ENCODE results near the gene E2F3.

The E2F3 gene

GRCh38 chr6:20401205-20402091 lies at the start of gene E2F3:
Gene E2F3, plus strand, starts transcription at chr6:20401879. Its CDS starts 354 bp downstream, at chr6:20402233.
- peak; percentile 100 for DNase-seq

- no peak for DNase-seq
Measured at GRCh38 chr6:20352346-20352745, 49.3 kb upstream of the E2F3 start.

- DNase-seq = no peak
Measured at GRCh38 chr6:20353134-20353533, 48.5 kb upstream of the E2F3 start.

DNA sequence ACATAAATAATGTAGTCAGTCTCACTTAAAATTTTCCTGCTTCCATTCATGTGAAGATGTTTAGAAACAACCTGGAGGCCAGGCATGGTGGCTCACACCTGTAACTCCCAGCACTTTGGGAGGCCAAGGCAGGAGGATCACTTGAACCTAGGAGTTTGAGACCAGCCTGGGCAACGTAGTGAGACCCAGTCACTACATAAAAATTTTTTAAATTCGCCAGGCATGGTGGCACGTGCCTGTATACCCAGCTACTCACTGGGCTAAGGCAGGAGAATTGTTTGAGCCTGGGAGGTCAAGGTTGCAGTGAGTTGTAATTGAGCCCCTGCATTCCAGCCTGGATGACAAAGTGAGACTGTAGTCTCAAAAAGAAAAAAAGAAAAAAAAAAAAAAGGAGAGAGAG lies 47.3 kb upstream of the E2F3 start:
- DNase-seq = no peak

GRCh38 chr6:20360471-20361119 lies 41.1 kb upstream of the E2F3 start:
- no peak for DNase-seq

DNA sequence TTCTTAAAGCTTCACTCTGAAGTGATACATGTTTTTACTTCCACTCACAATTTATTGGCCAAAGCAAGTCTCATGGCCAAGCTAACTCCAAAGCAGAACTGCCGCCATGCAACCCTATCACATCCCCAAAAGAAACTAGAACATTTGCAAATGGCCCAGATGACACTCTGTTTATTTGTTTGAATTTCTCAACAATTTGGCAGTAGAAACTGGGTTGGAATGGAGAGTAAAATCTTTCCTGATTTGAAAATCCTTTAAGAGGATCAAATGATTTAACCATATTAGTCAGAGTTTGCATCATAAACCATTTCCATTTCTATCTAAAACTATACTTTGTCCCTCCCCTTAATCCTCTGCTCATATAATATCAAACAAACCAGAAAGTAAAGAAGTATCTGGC lies 39.1 kb upstream of the E2F3 start:
- DNase-seq = no peak

GRCh38 chr6:20364327-20364726 lies 37.4 kb upstream of the E2F3 start:
- no peak for DNase-seq

DNA sequence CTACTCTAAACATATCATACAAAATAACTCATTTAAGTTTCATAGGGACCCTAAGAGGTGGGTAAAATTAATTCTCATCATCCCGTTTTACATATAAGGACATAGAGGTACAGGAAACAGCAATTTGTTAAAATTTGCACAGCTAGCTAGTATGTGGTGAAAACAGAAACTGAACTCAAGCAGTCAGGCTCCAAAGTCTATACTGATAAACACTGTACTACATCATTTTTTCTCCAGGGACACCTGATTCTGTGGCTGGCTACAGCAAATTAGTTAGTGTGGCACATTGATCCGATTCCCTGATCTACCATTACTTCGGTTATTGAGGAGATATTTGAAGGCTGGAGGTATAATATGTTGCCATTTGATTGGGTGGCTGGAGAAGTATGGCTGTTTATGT lies 36.2 kb upstream of the E2F3 start:
- peak; percentile 19 for DNase-seq

DNA sequence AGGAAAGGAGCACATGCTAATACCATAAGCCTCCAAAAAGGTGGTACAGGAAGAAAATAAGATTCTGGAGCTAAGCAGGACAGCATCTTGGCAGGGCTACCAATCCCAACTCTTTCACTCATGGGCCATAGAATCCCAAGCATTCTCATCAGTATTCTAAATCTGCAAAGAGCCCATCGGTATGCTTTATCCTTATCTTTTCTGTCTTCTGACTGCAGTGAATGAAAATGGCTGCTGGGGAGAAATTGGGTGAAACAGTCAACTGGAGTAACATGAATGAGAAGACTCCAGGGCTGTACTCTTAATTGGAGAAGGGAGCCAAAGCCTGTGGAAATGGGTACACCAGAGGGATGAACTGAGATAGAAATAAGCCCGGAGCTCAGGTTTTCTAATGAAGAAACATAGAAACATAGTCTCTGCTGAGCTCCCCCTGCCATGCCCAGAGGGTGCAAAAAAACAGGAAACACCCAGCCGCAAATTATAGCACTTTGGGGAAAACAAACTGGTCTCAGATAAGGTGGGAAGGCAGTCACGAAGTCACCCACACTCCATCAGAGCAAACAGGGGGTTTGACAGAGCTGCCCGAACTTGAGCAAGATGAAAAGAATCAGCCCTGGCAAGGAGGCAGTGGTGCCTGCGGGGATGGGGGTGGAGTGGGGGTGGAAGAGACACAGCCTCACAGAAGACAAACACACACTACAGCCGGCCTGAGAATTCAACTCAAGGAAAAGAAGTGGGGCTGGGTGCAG lies 35.4 kb upstream of the E2F3 start:
- DNase-seq = peak; percentile 47

- DNase-seq = no peak
Measured at GRCh38 chr6:20367743-20368485, 33.8 kb upstream of the E2F3 start.

DNA sequence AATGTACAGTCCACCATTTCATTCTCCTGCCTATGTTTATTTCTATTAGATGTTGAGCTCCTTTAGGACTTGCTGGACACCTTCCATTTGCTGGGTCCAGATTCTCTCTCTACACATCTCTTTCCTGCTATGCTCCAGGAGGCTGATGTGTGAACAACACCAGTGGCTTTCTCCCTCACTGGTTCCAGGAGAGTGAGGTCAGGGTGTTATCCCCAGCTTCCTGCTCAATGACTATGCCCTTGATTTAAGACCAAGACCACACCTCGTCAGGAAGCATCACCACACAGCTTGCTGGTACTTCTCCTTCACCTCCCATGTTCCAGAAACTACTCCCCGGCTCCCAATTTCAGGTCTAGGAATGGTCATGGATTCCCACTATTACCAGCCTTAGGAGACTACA lies 31.3 kb upstream of the E2F3 start:
- peak; percentile 8 for DNase-seq

DNA sequence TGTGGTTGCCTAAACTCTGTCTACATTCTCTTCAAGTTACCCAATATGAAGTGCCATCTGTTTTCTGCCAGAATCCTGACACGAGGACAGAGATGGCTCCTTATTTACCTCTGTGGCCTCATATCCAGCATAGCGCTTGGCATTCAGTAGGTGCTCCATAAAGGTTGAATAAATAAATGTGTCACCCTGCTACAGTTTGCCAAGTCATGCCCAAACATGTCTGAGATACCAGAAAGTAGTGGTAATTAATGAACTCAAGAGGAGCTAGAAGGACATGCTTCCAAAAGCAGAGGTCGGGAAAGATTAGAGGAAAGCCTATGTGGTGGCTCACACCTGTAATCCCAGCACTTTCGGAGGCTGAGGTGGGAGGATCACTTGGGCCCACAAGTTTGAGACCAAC lies 30.9 kb upstream of the E2F3 start:
- no peak for DNase-seq

DNA sequence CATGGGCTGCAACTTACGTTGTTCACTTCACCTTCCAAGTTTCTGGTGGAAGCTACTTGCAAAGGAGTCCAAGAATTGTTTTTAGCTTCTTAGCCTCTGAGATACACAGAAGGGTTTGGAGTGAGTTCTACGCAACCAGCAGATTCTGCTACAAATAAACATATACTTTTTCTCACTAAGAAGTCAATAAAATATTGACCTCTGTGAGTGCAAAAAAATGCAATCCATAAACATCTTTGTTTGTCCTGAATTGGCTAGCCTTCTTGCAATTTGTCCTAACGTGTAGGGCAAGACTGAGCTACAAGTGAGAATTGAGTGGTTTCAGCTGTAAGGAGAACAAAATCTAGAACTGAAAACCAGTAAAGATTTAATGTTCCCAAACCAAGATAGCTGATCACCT lies 26.2 kb upstream of the E2F3 start:
- DNase-seq = no peak

DNA sequence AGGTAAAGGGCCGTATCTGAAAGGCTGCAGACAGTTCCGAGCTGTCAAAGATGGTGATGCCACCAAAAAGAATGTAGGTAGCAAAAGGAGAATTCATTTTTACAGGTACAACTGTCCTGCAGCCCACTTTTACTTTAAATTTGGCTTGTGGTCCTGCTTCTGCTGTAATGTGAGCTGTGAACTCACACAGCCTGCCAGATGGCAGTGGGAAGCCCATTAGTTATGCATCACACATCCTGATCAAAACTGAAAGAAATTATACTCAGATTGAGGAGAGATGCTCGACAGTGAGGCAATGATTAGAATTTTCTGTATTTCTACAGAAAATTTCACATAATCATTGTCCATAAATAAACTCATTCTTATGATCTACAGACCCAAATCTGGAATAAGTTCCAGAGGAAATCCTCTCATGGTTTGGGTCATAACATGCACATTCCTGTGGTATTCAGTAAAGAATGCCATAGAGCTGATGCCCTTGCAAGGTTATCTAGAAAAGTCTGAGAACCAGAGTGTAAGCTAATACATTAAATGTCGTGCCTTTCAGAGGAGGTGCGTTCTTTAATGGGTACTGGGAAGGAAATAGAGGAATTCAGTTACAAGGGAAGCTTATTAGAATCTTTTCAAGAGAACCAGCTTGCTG lies 23.9 kb upstream of the E2F3 start:
- DNase-seq = no peak

- DNase-seq = no peak
Measured at GRCh38 chr6:20379231-20379630, 22.4 kb upstream of the E2F3 start.

DNA sequence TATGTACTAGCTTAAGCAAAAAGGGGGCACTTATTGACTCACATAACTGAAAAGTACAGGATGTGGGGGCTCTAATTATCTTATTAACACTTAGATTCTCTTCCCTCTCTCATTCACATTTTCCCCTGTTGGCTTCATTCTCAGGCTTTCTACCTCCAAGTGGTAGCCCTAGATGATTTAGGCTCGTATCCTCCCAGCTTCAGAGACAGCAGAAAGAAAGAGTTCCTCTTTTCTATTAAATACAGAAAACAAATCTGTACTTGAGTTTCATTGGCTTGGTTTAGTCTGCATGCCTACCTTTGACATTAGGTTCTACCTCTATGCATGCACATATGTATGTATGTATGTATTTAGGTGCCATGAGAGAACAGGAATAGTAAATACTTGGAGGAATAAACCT lies 15.5 kb upstream of the E2F3 start:
- DNase-seq = no peak

DNA sequence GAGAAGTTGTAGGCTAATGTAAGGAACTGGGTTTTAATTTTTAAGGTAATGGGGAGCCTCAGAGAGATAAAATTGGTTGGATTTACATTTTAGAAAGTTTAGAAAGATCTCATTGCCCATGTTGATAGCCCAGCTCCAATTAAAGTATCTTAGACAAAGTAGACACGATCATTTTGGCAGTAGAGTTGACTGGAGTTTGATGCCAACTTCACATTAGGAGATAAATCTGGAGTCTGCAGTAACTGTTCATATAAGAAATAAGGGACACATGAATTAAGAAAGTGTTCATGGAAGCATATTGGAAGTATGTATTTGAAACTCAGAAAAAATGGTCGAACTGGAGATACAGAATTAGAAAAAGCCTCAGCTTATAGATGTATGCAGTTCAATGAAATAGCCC lies 12.6 kb upstream of the E2F3 start:
- DNase-seq = no peak

GRCh38 chr6:20393297-20393696 lies 8.4 kb upstream of the E2F3 start:
- DNase-seq = no peak

DNA sequence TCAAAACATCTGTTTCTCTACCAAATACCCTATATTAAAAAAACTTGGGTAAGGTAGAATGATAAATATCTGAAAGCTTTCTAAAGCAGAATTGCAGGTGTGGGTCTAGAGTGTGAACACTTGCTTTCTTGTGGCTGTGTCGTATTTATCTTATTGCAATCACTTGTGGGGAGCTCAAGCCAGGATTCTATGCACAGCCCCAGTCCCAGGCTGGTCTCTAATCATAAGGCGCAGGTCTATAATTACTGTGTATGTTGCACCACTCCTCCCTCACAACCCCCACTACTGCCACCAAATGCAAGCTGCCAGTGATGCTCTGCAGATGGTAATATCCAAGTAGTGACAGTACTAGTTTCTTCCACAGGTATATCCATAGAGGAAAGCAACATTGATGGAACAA lies 2.2 kb upstream of the E2F3 start:
- no peak for DNase-seq

DNA sequence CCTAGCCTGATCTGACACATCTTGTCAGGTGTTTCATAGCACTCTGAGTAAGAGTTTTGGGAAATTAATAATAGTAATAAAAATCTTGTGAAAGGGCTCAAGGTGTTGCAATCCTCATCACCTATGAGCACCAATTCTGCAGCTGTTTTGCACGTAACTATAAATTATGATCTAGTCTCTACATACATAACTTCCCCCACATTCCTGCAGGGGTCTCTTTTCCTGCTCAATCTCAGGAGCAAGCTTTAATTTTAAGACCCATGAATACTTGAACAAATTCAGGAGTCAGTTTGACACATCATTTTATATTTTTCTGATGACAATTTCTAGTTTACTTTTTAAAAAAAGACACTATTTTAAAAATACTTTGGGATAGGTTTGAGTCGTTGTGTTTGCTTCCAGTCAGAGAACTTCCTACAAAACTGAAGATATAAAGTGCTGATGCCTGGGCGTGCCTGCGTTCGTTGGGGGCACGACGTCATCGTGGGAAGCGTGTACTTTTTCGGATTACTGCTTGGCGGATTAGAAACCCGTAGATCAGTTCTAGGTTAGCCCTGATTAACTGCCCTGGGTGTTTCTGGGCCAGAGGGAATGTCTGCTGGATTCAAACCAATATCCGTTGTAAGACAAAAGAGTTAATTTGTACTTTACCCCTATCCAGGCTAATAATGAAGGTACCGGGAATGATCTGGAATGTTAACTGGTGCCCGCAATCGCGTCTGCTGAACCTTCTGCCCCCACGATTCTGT lies 1.0 kb upstream of the E2F3 start:
- peak; percentile 52 for DNase-seq

DNA sequence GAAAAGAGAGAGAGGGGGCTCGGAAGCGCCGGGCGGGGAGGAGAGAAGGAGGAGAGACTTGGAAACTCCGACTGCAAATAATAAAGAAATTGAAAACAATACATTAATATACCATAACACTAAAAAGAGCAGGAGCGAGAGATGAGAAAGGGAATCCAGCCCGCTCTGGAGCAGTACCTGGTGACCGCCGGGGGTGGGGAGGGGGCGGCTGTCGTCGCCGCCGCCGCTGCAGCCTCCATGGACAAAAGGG lies 338 bp downstream of the E2F3 start:
- DNase-seq = no peak

Data from CD4-positive, alpha-beta T cell treated with Interleukin-21 for 1 hour (primary cell).